NOMO-1 (cell line): ENCODE data around the gene KLK5.
"Not testable (repeated sequence)": the region's sequence is repeated elsewhere in the genome, so short reads cannot be mapped to it uniquely, and the experiment has no call there.

Experiments used
- DNase-seq, 2 experiments: peaks; one replicate each; lab custom pipeline; 2025; ENCODE audit not compliant: unreplicated experiment in 2 of 2; lab: John Stamatoyannopoulos, UW

The KLK5 gene

DNA sequence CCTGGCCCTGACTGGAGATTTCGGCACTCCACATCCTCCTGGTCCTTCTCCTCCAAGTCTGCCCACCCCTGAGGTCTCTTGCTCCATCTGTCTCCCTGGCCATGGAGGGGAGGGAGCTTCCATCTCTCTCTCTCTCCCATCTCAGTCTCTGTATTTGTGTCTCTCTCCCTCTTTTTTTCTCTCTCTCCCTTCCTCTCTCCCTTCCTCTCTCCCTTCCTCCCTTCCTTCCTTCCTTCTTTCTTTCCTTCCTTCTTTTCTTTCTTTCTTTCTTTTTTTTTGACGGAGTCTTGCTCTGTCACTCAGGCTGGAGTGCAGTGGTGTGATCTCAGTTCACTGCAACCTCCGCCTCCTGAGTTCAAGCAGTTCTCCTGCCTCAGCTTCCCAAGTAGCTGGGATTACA, 17.0 kb upstream of the KLK5 start:
- not testable (repeated sequence) for DNase-seq

- DNase-seq: no peak
These were observed 16.5 kb upstream of the KLK5 start, which contains the start of gene KLK6 for GRCh38 chr19:50969413-50969760. KLK6 (minus strand) TSS chr19:50969591; CDS start chr19:50968104, 1,487 bp downstream.

GRCh38 chr19:50968716-50969412, 16.0 kb upstream of the KLK5 start:
- DNase-seq: no peak

- DNase-seq: no peak
These were observed 15.3 kb upstream of the KLK5 start for GRCh38 chr19:50967929-50968715.

DNA sequence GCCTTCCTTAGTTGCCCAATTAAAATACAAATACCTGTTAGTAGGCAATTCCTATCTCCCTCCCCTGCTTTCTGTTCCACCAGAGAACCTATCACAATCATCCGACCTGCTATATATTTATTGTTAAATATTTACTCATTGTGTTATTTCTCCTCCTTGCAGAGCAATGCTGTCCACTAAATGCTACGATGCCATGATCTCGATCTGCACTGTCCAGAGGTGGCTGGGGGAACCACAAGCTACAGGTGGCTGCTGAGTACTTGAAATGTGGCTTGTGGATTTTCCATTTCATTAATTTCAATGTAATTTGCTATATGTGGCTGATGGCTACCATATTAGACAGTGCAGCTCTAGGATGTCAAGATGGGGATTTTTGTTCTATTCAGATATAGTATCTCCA, 11.4 kb upstream of the KLK5 start:
- DNase-seq: no peak

DNA sequence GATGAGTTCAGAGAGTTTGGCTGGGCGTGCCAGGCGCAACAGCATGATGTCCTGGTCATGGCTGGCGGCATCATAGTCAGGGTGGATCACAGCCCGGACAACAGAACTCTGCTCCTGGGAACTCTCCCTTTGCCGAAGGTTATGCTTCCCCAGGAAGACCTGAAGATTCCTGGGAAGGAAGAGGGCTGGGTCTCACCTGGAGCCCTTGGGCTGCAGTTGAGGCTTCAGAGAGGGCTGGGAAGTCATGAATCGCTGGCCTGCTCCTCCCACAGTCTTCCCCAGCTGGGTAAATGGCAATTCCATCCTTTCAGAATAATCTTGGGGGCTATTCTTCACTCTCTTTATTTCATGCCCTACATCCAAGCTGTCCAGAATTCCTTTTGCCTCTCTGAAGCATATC, 10.5 kb upstream of the KLK5 start:
- no peak for DNase-seq

DNA sequence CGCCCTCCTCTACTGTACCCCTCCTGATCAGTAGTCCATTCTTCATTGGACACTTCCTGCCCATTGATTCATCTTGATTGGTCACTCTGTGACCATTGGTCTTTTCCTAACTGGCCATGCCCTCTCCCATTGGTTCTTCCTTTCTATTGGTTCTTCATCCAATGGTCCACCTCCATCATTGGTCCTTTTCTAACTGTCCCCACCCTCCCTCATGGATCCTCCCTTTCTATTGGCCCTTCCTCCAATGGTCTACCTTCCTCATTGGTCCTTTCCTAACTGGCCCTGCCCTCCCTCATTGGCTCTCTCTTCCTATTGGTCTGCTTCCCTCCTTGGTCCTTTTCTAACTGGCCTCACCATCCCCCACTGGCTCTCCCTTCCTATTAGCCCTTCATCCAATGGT, 9.4 kb upstream of the KLK5 start:
- no peak for DNase-seq

DNA sequence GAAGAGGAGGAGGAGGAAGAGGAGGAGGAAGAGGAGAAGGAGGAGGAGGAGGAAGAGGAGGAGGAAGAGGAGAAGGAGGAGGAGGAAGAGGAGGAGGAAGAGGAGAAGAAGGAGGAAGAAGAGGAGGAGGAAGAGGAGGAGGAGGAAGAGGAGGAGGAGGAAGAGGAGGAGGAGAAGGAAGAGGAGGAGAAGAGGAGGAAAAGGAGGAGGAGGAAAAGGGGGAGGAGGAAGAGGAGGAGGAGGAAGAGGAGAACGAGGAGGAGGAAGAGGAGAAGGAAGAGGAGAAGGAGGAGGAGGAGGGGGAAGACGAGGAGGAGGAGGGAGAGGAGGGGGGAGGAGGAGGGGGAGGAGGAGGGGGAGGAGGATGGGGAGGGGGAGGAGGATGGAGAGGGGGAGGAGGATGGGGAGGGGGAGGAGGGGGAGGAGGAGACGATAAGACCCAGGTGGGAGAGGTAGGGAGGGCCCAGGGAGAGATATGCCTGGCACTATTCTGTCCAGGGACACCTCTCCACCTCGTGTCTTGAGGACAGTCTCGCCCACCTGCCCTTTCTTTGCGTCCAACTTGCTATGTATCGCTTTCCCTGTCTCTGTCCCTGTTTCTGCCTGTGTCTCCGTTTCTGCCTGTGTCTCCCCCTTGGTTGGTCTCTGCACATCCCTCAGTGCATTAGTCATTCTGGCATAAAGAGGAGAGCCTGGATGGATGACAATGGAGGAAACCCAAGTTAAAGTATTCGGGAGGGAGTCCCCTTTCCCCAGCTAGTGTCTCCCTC, 7.1 kb upstream of the KLK5 start:
- DNase-seq: no peak

GRCh38 chr19:50957587-50957986, 4.7 kb upstream of the KLK5 start:
- DNase-seq: no peak

- no peak for DNase-seq
These were observed 3.0 kb downstream of the KLK5 start for GRCh38 chr19:50949861-50950260.

- no peak for DNase-seq
These were observed 5.7 kb downstream of the KLK5 start for GRCh38 chr19:50947123-50947522.

DNA sequence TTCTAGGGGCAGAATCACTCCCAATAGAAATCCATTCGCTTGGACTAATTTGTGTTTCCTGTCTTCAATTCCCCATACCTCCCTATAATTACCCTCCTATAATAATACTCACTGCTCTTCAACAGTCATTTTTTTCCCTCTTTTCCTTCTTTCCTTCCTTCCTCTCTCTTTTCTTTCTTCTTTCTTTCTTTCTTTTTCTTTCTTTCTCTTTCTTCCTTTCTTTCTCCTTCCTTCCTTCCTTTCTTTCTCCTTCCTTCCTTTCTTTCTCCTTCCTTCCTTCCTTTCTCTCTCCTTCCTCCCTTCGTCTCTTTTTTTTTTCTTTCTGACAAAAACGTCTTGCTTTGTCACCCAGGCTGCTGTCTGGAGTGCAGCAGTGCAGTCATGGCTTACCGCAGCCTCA, 8.0 kb downstream of the KLK5 start:
- DNase-seq: no peak

GRCh38 chr19:50943074-50943828, 9.6 kb downstream of the KLK5 start:
- DNase-seq: no peak

- DNase-seq: peak; percentile 7 to 13
These were observed 13.2 kb downstream of the KLK5 start for GRCh38 chr19:50939596-50939995.

- DNase-seq: no peak
These were observed 19.2 kb downstream of the KLK5 start for GRCh38 chr19:50933640-50934039.

DNA sequence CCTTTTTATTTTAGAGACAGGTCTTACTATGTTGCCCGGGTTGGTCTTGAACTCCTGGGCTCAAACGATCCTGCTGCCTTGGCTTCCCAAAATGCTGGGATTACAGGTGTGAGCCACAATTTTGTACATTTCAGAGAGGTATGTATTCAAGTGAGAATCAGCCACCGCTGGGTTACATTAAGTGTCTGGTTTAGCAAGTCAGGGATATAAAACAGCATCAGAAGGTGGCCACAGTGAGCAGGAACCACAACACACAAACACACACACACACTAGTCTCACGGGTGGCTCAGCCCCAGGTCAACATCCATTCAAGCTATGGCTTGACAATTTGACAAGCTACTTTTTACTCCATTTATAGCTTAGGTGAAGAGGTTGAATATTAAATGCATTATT, 20.2 kb downstream of the KLK5 start:
- no peak for DNase-seq

DNA sequence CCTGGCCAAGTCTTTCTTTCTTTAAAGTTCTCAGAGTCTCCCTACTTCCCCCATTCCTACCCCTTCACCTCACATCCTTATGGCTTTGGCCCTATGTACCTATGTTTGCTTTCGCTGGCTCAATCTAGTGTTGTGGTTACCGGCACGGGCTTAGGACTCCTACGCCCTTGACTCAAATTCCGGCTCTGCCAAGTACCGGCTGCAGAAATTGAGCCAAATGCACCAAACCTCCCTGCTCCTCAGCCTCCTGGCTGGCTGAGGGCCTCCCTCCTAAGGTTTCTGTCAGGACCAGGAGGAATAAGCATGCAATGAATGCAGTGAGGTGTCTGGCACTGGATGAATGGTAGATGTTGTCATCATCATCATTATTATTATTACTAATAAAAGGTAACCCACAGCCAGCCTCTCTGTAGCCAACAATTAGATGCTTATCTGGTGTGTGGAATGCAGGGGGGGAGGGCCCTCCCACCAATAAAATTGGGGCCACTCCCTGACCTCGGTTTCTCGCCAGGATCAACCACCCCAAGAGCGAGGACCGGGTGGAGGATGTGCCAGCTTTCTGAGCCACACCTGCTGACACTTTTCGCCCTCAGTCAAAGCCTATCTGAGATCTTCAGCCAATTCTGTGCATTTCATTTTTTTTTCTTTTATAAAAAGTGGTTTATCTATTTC, 20.7 kb downstream of the KLK5 start:
- no peak for DNase-seq

DNA sequence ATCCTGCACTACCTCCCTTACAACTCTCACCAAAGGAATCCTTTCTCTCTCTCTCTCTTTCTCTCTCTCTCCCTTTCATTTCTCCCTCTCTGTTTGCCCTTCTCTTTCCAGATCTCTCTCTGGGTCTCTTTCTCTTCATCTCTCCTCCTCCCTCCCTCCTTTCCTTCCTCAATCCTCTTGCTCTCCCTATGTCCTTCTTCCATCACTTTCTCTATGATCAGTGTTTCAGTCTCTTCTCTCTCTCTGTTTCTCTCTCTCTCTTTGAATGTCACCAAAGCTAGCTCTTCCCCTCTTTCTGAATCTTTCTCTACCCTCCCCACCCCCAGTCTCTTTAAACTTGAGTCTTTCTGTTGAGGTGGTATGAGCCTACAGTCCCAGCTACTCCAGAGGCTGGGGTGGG, 21.8 kb downstream of the KLK5 start:
- no peak for DNase-seq

DNA sequence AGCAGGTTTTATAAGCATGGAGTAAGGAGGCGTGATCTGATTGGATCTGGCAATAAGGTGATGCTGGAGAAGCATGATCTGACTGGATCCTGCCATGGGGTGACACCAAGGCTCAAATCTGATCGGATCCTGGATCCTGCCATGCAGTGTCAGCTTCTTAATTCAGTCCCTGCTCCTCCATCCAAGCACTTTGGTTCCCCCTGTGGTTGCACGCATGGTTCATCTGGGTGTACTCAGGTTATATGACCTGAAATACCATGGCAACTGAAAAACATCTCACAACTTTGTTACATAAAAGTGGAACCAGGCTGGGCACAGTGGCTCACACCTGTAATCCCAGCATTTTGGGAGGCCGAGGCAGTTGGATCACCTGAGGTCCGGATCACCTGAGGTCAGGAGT, 24.0 kb downstream of the KLK5 start:
- no peak for DNase-seq

DNA sequence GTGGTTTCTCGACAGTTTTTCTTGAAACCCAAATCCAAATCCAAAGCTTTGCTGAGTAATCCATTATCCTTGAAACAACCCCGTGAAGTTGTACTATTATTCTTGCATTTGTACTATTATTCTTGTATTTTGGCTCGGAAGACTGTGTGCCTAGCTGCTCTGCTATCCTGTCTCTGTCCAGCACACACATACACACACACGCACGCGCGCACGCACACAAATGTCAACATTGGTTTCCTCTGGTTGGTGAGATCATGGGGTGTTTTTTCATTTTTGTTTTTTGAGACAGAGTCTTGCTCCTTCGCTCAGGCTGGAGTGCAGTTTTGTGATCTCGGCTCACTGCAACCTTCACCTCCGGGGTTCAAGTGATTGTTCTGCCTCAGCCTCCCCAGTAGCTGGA, 26.7 kb downstream of the KLK5 start:
- no peak for DNase-seq
